ENCODE results near the gene ABCA1.
"Not testable (repeated sequence)": the region's sequence is repeated elsewhere in the genome, so short reads cannot be mapped to it uniquely, and the experiment has no call there.

The ABCA1 gene, protein sequence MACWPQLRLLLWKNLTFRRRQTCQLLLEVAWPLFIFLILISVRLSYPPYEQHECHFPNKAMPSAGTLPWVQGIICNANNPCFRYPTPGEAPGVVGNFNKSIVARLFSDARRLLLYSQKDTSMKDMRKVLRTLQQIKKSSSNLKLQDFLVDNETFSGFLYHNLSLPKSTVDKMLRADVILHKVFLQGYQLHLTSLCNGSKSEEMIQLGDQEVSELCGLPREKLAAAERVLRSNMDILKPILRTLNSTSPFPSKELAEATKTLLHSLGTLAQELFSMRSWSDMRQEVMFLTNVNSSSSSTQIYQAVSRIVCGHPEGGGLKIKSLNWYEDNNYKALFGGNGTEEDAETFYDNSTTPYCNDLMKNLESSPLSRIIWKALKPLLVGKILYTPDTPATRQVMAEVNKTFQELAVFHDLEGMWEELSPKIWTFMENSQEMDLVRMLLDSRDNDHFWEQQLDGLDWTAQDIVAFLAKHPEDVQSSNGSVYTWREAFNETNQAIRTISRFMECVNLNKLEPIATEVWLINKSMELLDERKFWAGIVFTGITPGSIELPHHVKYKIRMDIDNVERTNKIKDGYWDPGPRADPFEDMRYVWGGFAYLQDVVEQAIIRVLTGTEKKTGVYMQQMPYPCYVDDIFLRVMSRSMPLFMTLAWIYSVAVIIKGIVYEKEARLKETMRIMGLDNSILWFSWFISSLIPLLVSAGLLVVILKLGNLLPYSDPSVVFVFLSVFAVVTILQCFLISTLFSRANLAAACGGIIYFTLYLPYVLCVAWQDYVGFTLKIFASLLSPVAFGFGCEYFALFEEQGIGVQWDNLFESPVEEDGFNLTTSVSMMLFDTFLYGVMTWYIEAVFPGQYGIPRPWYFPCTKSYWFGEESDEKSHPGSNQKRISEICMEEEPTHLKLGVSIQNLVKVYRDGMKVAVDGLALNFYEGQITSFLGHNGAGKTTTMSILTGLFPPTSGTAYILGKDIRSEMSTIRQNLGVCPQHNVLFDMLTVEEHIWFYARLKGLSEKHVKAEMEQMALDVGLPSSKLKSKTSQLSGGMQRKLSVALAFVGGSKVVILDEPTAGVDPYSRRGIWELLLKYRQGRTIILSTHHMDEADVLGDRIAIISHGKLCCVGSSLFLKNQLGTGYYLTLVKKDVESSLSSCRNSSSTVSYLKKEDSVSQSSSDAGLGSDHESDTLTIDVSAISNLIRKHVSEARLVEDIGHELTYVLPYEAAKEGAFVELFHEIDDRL (N-terminal part only)

DNA sequence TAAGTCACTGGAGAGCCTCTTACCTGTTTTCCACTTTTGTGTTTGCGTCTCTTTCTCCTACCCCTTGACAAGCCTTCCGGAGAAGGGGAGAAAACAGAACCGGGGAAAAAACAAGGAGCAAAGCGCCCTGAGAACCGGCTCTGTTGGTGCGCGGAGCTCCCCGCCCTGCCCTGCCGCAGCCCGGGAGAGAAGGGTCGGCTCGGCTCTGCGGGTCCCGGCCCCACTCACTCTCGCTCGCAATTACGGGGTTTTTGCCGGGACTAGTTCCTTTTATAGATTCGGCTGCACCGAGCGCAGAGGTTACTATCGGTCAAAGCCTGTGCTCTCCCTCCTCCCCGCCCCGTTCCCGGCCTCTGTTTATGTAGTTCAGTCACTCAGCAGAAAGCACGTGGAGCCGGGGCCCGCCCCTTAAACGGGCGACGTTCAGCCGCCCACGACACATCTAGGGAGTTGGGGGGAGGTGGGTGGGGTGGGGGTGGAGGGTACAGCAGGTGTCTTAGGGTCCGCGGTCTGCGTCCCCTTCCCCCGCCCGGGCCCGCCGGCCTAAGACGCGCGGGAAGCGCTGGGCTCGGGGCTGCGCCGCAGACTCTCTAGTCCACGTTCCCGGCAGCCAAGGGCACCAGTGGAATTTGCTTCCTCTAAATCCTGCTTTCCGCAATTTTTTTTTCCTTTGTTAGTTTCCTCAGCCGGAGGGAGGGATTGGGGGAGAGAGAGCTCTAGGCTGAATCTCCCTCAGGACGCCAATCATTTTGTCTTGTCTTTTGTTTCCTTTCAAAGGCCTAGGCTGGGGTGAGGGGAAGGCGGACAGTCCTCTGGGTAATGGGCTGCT lies at the start of gene ABCA1:
TSS of gene ABCA1 (minus strand) at position 244 of the 829 bp plus-strand sequence. CDS start 24,476 bp downstream, outside the sequence.
- TF ChIP-seq, protein P1, sequence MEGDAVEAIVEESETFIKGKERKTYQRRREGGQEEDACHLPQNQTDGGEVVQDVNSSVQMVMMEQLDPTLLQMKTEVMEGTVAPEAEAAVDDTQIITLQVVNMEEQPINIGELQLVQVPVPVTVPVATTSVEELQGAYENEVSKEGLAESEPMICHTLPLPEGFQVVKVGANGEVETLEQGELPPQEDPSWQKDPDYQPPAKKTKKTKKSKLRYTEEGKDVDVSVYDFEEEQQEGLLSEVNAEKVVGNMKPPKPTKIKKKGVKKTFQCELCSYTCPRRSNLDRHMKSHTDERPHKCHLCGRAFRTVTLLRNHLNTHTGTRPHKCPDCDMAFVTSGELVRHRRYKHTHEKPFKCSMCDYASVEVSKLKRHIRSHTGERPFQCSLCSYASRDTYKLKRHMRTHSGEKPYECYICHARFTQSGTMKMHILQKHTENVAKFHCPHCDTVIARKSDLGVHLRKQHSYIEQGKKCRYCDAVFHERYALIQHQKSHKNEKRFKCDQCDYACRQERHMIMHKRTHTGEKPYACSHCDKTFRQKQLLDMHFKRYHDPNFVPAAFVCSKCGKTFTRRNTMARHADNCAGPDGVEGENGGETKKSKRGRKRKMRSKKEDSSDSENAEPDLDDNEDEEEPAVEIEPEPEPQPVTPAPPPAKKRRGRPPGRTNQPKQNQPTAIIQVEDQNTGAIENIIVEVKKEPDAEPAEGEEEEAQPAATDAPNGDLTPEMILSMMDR (conservative IDR thresholded peaks at IDR 0.05; ENCODE audit: low read depth, low read length), result no peak
- peak within 1 kb of the TSS; percentile 81 for H3K4me3 ChIP-seq (ENCODE audit: low read depth, low read length)
- DNase-seq (ENCODE audit: low read depth), result peak; percentile 90

DNA sequence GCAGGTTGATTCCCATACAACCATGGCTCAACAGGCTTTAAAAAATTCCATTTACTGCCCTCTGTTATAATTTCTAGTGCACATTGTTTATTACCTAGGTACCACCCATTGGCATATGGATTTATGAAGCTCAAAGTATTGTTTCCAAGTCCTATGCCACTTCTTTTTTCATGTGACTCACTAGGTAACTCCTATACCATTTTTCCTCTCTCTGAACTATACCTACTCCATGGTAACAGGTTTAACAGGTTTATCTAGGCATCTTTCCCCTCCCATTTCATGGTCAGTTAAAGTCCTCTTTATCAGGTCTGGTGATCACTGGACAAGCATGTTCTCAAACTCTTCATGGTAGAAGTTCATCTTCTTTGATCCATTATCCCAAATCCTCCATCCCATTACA lies 49.6 kb upstream of the ABCA1 start:
- no peak overlapping the region for H3K4me3 ChIP-seq (ENCODE audit: low read depth, low read length)
- TF ChIP-seq, protein P1 (conservative IDR thresholded peaks at IDR 0.05; ENCODE audit: low read depth, low read length), result no peak
- no peak for DNase-seq (ENCODE audit: low read depth)

DNA sequence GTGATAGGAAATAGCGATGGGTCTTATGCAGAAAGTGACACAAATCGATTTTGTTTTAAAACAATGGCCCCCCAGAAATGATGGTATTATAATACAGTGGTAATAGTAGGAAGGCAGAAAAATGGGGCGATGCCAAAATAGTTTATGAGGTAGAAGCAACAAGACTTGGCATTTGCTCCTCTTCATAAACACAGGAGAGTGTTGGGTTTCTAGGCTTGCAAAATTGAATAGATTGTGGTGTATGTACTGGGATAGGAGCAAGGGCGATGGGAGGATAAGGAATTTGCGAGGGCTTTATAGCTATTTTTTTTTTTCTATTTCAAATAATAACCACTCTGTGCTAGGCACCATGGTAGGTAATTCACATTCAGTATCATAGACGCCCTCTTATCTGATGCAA lies 49.2 kb upstream of the ABCA1 start:
- TF ChIP-seq, protein P1 (conservative IDR thresholded peaks at IDR 0.05; ENCODE audit: low read depth, low read length), result no peak
- no peak for DNase-seq (ENCODE audit: low read depth)
- H3K4me3 ChIP-seq (ENCODE audit: low read depth, low read length), result no peak overlapping the region

DNA sequence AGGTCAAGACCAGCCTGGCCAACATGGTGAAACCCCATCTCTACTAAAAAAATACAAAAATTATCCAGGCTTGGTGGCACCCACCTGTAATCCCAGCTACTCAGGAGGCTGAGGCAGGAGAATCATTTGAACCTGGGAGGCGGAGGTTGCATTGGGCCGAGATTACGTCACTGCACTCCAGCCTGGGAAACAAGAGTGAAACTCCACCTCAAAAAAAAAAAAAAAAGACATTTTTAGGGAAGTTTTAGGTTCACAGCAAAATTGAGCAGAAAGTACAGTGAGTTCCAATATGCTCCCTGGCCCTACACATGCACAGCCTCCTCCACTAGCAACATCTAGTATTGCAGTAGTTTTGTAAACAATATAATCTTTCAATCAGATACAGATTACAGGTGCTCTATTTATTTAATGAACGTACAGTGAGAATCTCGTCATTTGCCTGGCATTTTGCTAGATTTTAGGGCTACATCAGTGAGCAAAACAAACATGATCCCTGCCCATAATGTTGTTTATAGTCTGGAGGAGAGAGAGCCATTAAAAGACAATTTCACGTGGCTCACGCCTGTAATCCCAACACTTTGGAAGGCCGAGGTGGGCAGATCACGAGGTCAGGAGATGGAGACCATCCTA lies 48.1 kb upstream of the ABCA1 start:
- DNase-seq (ENCODE audit: low read depth), result not testable (repeated sequence)

DNA sequence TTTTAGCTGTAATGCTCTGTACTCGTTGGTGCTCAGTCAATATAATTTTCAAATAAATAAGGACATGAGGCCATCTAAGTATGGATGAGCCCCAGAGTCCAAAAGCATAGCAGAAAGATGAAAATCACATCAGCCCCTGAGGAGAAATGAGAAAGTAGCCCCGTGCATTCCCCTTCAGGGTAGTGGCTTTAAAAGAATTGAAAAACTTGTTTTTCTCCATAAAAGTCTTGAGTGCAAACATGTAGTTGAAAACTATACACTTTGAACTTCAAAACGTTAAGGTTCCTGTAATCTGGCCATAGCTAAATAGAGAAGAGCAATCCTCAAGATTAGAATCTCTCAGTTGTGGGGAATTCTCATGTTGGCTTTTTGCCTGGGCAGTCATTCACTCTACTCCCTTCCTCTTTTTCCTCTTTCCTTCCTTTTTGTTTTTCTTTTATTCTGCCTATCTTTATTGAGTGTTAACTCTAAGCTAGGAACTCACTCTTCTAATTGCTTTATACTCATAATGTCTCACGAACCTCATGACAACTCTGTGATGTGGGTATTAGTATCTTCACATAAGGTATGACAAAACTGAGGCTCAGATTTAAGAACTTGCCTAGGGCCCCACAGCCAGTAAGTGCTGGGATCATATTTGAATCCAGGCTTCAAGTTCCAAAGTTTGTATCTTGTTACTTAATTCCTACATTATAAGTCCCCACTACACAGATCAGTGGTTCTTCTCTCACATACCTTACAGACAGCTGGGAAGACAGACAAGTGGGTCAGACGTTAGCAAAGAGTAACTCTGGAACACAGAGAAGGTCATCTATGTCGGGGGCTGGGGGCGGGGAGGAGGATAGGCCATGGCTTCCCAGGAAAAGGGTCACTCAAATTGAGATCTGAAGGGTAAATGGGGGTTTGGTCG lies 46.4 kb upstream of the ABCA1 start:
- no peak for DNase-seq (ENCODE audit: low read depth)
- TF ChIP-seq, protein P1 (conservative IDR thresholded peaks at IDR 0.05; ENCODE audit: low read depth, low read length), result no peak
- no peak overlapping the region for H3K4me3 ChIP-seq (ENCODE audit: low read depth, low read length)

More for the DNA sequence above, 48.1 kb upstream of the ABCA1 start:
- not testable (repeated sequence) for H3K4me3 ChIP-seq (ENCODE audit: low read depth, low read length)
